Measurements from ENCODE around the gene PKD1. TPM values are rescaled to one million over a fixed set of nuclear protein-coding genes. Genes with fewer than 3 reads are reported as not detected.

PKD1 gene
- total and polyA plus RNA-seq, 3 experiments from 2014 or later, result 9.9 to 66.2 (median 58.9) TPM

DNA sequence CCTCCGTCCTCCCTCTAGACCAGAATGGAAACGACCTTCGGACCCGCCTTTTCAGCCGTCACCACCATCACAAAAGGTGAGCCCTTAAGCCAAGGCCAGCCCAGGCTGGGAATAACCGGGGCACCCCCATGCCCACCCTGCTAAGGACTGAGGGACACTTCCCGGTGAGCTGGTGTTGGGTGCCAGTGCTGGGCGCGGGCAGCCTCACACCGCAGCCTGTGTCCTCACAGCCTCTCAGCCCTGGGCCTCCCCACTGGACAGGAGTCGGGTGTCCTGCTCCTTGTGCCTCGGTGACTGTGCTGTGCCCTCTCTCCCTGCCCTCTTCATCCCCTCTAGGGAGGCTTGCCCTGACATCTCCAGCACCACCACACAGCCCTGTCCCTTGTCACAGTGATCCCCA lies 30.2 kb upstream of the PKD1 start:
- no peak for DNase-seq
- Mint-ChIP-seq H3K9me3 (no peaks in the 10 kb centered on the region), H3K36me3 (peaks cover 0 to 17% (median 0%) of the 10 kb centered on the region in 3 donors), H3K27ac (peak overlapping the region in 1 of 8 donors; percentile 47), H3K4me1 (peaks cover 0 to 3% (median 3%) of the 10 kb centered on the region in 3 donors), H3K4me3 (no peak overlapping the region), H3K27me3 (no peaks in the 10 kb centered on the region)
- ChIA-PET CTCF (no interaction called here), POLR2A (no interaction called here)
- Histone ChIP-seq H3K4me3 (ENCODE audit: low read length) (no peak overlapping the region), H3K27ac (ENCODE audit: low read depth, low read length) (no peak overlapping the region), H3K27me3 (ENCODE audit: insufficient read depth, low read length, poor library complexity, severe bottlenecking) (no peaks in the 10 kb centered on the region), H3K4me1 (ENCODE audit: insufficient read depth, low read length) (no peaks in the 10 kb centered on the region), H3K36me3 (ENCODE audit: insufficient read depth, low read length) (no peaks in the 10 kb centered on the region), H3K9me3 (ENCODE audit: low read length) (no peaks in the 10 kb centered on the region)

- no peaks in the 10 kb centered on the region for H3K27me3 ChIP-seq (ENCODE audit: insufficient read depth, low read length, poor library complexity, severe bottlenecking)
- no peaks in the 10 kb centered on the region for H3K9me3 Mint-ChIP-seq
- CTCF ChIA-PET, result interaction anchor here (1.2 kb wide), 1 partner anchor 23 kb away, joined by 5 read pairs; no protein-coding TSS in a partner anchor
- H3K36me3 Mint-ChIP-seq, result peaks cover 0 to 14% (median 0%) of the 10 kb centered on the region in 3 donors
- H3K27ac ChIP-seq (ENCODE audit: low read depth, low read length), result no peak overlapping the region
- H3K27ac Mint-ChIP-seq, result peak overlapping the region in 3 of 8 donors; percentile 17 to 79 (median 61)
- H3K36me3 ChIP-seq (ENCODE audit: insufficient read depth, low read length), result no peaks in the 10 kb centered on the region
- no peaks in the 10 kb centered on the region for H3K4me1 ChIP-seq (ENCODE audit: insufficient read depth, low read length)
- peaks cover 0 to 12% (median 6%) of the 10 kb centered on the region in 3 donors for H3K4me1 Mint-ChIP-seq
- no peak overlapping the region for H3K4me3 ChIP-seq (ENCODE audit: low read length)
- H3K9me3 ChIP-seq (ENCODE audit: low read length), result no peaks in the 10 kb centered on the region
- H3K4me3 Mint-ChIP-seq, result no peak overlapping the region
- no peak for DNase-seq
- H3K27me3 Mint-ChIP-seq, result no peaks in the 10 kb centered on the region
- POLR2A ChIA-PET, result interaction anchor here (0.5 kb wide), 1 partner anchor 95 kb away, joined by 3 read pairs; no protein-coding TSS in a partner anchor
Measured at GRCh38 chr16:2163211-2163881, 27.6 kb upstream of the PKD1 start.

- H3K27ac Mint-ChIP-seq, result no peak overlapping the region
- Histone ChIP-seq H3K27me3 (ENCODE audit: insufficient read depth, low read length, poor library complexity, severe bottlenecking) (no peaks in the 10 kb centered on the region), H3K36me3 (ENCODE audit: insufficient read depth, low read length) (no peaks in the 10 kb centered on the region), H3K4me1 (ENCODE audit: insufficient read depth, low read length) (peaks cover 4% of the 10 kb centered on the region), H3K4me3 (ENCODE audit: low read length) (no peak overlapping the region), H3K27ac (ENCODE audit: low read depth, low read length) (no peak overlapping the region), H3K9me3 (ENCODE audit: low read length) (no peaks in the 10 kb centered on the region)
- H3K36me3 Mint-ChIP-seq, result peaks cover 0 to 10% (median 0%) of the 10 kb centered on the region in 3 donors
- POLR2A ChIA-PET, result no interaction called here
- H3K27me3 Mint-ChIP-seq, result no peaks in the 10 kb centered on the region
- no peaks in the 10 kb centered on the region for H3K9me3 Mint-ChIP-seq
- CTCF ChIA-PET, result interaction anchor here (0.9 to 1.2 kb wide), 2 partner anchors 22 to 32 kb away, joined by 3 to 5 read pairs; no protein-coding TSS in a partner anchor
- peaks cover 0 to 19% (median 9%) of the 10 kb centered on the region in 3 donors for H3K4me1 Mint-ChIP-seq
- DNase-seq, result no peak
- H3K4me3 Mint-ChIP-seq, result no peak overlapping the region
Measured at GRCh38 chr16:2162676-2163118, 27.0 kb upstream of the PKD1 start.

DNA sequence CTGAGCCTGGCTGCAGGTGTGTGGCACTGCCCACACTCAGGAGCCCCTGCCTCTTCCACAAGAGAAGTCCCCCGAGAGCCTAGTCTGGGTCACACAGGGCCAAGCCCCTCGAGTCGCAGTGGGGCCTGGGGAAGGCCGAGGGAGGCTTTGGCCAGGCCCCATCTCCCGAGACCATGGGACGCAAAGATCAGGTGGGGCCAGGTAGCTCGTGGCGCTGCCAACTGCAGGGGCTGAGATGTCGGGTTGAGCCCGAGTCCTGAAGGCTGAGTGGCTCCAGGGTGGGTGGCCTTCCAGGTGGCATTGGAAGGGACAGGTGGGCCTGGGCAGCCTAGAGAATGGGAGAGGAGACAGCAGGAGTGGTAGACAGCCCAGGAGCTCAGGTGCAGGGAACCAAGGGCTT lies 26.2 kb upstream of the PKD1 start:
- H3K36me3 Mint-ChIP-seq, result peaks cover 0 to 9% (median 0%) of the 10 kb centered on the region in 3 donors
- peaks cover 11% of the 10 kb centered on the region for H3K4me1 ChIP-seq (ENCODE audit: insufficient read depth, low read length)
- CTCF ChIA-PET, result interaction anchor here (0.9 kb wide), 1 partner anchor 33 kb away, joined by 3 read pairs; no protein-coding TSS in a partner anchor

DNA sequence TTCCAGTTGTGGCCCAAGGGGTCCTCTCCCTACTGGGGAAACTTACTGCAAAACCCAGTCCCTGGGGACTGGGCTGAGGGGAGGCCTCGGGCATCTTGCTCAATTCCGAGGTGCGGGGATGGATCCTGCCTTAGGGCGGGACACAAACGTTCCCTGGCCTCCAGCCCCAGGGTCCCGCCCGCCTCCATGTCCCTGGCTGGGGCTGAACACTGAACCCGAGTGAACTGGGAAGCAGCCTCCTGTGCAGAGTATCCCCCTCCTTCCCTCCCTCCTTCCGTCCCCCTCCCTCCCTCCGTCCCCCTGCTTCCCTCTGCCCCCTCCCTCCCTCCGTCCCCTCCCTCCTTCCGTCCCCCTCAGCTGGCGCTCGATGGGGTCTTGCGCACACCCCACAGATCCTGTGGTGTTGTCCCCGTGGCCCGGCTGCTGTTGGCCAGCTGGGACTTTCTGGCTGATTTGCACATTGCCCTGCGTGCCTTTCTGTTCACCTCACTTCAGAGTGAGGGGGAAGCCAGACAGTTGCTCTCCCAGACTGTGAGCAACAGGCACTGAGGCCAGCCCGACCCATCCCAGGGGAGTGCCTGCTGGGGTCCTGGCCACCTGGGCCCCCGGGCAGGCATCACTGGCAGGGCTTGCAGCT lies 25.3 kb upstream of the PKD1 start:
- H3K36me3 ChIP-seq (ENCODE audit: insufficient read depth, low read length), result no peaks in the 10 kb centered on the region
- Mint-ChIP-seq H3K4me3 (no peak overlapping the region), H3K27ac (peak overlapping the region in 1 of 8 donors; percentile 81), H3K9me3 (no peaks in the 10 kb centered on the region), H3K36me3 (peaks cover 0 to 4% (median 0%) of the 10 kb centered on the region in 3 donors), H3K4me1 (peaks cover 14 to 36% (median 20%) of the 10 kb centered on the region in 3 donors), H3K27me3 (no peaks in the 10 kb centered on the region)
- H3K9me3 ChIP-seq (ENCODE audit: low read length), result no peaks in the 10 kb centered on the region
- H3K27ac ChIP-seq (ENCODE audit: low read depth, low read length), result no peak overlapping the region
- H3K27me3 ChIP-seq (ENCODE audit: insufficient read depth, low read length, poor library complexity, severe bottlenecking), result no peaks in the 10 kb centered on the region
- POLR2A ChIA-PET, result no interaction called here
- peaks cover 15% of the 10 kb centered on the region for H3K4me1 ChIP-seq (ENCODE audit: insufficient read depth, low read length)
- CTCF ChIA-PET, result no interaction called here
- DNase-seq, result no peak
- no peak overlapping the region for H3K4me3 ChIP-seq (ENCODE audit: low read length)

More for the DNA sequence above, 26.2 kb upstream of the PKD1 start:
- Mint-ChIP-seq H3K9me3 (no peaks in the 10 kb centered on the region), H3K27me3 (no peaks in the 10 kb centered on the region), H3K27ac (no peak overlapping the region), H3K4me1 (peaks cover 5 to 27% (median 15%) of the 10 kb centered on the region in 3 donors), H3K4me3 (no peak overlapping the region)
- POLR2A ChIA-PET, result interaction anchor here (0.6 kb wide), 1 partner anchor 107 kb away, joined by 4 read pairs; no protein-coding TSS in a partner anchor
- H3K9me3 ChIP-seq (ENCODE audit: low read length), result no peaks in the 10 kb centered on the region
- no peak overlapping the region for H3K4me3 ChIP-seq (ENCODE audit: low read length)
- DNase-seq, result no peak
- no peak overlapping the region for H3K27ac ChIP-seq (ENCODE audit: low read depth, low read length)
- H3K36me3 ChIP-seq (ENCODE audit: insufficient read depth, low read length), result no peaks in the 10 kb centered on the region
- H3K27me3 ChIP-seq (ENCODE audit: insufficient read depth, low read length, poor library complexity, severe bottlenecking), result no peaks in the 10 kb centered on the region

DNA sequence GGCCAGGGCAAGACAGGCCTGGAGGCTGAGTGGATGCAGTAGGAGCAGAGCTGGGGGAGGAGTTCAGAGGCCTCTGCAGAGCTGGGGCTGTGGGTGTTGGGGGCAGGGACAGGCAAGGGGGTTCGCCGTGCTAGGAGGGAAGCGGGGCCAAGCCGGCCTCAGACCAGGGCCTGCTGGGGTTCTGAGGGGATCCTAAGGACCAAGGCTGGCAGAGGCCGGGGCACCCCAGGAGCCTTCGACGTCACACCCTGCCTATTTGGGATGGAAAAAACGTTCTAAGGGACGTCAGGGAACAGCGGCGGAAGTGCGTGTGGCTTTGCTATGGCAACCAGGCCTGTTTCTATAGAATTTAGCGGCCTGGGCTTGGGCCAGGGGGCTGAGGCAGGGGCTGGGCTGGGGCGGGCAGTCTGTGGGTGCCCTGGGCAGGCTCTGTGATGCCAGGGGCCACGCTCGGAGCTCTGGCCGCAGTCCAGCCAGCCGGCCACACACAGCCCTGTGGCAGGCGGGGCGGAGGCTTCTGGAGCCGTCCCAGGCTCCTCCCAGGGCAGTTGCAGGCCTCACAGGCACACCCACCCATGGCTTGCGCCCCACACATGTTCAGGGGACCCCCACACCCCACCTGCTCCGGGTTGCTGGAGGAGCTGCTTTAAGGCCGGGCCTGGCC lies 23.6 kb upstream of the PKD1 start:
- H3K4me3 Mint-ChIP-seq, result peak overlapping the region in 1 of 7 donors; percentile 48

GRCh38 chr16:2158262-2158638 lies 22.6 kb upstream of the PKD1 start:
- H3K36me3 Mint-ChIP-seq, result peaks cover 0 to 13% (median 0%) of the 10 kb centered on the region in 3 donors
- peaks cover 0 to 7% of the 10 kb centered on the region in 2 donors for H3K27me3 Mint-ChIP-seq
- H3K4me1 ChIP-seq (ENCODE audit: insufficient read depth, low read length), result peaks cover 31% of the 10 kb centered on the region
- H3K4me1 Mint-ChIP-seq, result peaks cover 36 to 60% (median 39%) of the 10 kb centered on the region in 3 donors
- no peaks in the 10 kb centered on the region for H3K27me3 ChIP-seq (ENCODE audit: insufficient read depth, low read length, poor library complexity, severe bottlenecking)
- no peak overlapping the region for H3K4me3 ChIP-seq (ENCODE audit: low read length)
- H3K27ac Mint-ChIP-seq, result peak overlapping the region in 1 of 8 donors; percentile 43
- H3K9me3 Mint-ChIP-seq, result no peaks in the 10 kb centered on the region
- no peak overlapping the region for H3K27ac ChIP-seq (ENCODE audit: low read depth, low read length)
- ChIA-PET POLR2A (interaction anchor here (0.5 kb wide), 1 partner anchor 62 kb away, joined by 4 read pairs; no protein-coding TSS in a partner anchor), CTCF (no interaction called here)
- no peaks in the 10 kb centered on the region for H3K36me3 ChIP-seq (ENCODE audit: insufficient read depth, low read length)
- no peak for DNase-seq
- H3K4me3 Mint-ChIP-seq, result peak overlapping the region in 1 of 7 donors; percentile 61
- no peaks in the 10 kb centered on the region for H3K9me3 ChIP-seq (ENCODE audit: low read length)

More for the DNA sequence above, 23.6 kb upstream of the PKD1 start:
- peaks cover 25 to 50% (median 31%) of the 10 kb centered on the region in 3 donors for H3K4me1 Mint-ChIP-seq
- ChIA-PET CTCF (no interaction called here), POLR2A (no interaction called here)
- Histone ChIP-seq H3K36me3 (ENCODE audit: insufficient read depth, low read length) (no peaks in the 10 kb centered on the region), H3K4me3 (ENCODE audit: low read length) (no peak overlapping the region), H3K9me3 (ENCODE audit: low read length) (no peaks in the 10 kb centered on the region), H3K27me3 (ENCODE audit: insufficient read depth, low read length, poor library complexity, severe bottlenecking) (no peaks in the 10 kb centered on the region), H3K4me1 (ENCODE audit: insufficient read depth, low read length) (peaks cover 21% of the 10 kb centered on the region), H3K27ac (ENCODE audit: low read depth, low read length) (no peak overlapping the region)
- peaks cover 0 to 7% of the 10 kb centered on the region in 2 donors for H3K27me3 Mint-ChIP-seq
- H3K27ac Mint-ChIP-seq, result peak overlapping the region in 2 of 8 donors; percentile 23 to 78
- no peaks in the 10 kb centered on the region for H3K9me3 Mint-ChIP-seq
- H3K36me3 Mint-ChIP-seq, result peaks cover 0 to 10% (median 0%) of the 10 kb centered on the region in 3 donors
- no peak for DNase-seq
